NCI-H1092 (cell line): ENCODE measurements around the gene LRRC17.

ENCODE experiments used
- DNase-seq: peaks from one replicate; lab custom pipeline; 2025; lab: John Stamatoyannopoulos, UW

LRRC17 gene, protein sequence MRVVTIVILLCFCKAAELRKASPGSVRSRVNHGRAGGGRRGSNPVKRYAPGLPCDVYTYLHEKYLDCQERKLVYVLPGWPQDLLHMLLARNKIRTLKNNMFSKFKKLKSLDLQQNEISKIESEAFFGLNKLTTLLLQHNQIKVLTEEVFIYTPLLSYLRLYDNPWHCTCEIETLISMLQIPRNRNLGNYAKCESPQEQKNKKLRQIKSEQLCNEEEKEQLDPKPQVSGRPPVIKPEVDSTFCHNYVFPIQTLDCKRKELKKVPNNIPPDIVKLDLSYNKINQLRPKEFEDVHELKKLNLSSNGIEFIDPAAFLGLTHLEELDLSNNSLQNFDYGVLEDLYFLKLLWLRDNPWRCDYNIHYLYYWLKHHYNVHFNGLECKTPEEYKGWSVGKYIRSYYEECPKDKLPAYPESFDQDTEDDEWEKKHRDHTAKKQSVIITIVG

DNA sequence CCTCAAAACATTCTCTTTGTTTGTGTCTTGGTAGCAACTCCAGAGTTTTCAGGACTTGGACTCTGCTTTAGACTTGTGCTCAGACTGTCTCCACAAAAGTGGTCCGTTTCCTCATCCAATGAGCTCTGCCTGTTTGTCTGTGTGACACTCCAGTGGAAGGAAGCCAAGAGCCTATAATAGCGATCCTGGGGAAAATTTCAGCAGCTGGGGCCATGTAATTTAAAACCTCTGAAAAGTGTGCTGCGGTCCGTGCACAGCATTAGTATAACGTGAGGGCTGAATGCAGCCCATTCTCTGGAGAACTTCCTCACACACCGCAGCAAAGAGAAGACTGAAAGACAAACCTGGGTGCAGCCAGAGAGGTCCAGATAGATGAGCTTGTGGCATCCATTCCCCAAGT lies at the start of gene LRRC17:
Gene LRRC17, plus strand, starts transcription at position 259 of the 400 bp plus-strand sequence. CDS start 20,914 bp downstream, outside the sequence.
- peak; percentile 91 for DNase-seq

DNA sequence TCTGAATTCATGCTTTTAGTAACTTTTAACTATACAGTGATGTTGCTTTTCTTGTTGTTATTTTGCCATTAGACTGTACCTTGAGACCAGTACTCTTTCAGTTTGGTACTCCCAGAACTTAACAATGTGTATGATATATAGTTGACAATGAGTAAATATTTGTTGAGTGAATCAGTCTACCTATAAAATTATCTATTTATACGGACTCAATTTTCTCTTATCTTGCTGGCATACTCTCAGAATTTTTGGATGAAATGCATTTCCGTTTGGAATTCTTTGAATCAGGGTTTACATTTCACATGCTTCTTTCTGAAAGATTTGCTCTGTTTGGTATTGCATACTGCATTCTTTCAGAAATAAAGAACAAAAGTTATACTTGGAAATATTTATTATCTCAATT lies 47.8 kb upstream of the LRRC17 start:
- no peak for DNase-seq

DNA sequence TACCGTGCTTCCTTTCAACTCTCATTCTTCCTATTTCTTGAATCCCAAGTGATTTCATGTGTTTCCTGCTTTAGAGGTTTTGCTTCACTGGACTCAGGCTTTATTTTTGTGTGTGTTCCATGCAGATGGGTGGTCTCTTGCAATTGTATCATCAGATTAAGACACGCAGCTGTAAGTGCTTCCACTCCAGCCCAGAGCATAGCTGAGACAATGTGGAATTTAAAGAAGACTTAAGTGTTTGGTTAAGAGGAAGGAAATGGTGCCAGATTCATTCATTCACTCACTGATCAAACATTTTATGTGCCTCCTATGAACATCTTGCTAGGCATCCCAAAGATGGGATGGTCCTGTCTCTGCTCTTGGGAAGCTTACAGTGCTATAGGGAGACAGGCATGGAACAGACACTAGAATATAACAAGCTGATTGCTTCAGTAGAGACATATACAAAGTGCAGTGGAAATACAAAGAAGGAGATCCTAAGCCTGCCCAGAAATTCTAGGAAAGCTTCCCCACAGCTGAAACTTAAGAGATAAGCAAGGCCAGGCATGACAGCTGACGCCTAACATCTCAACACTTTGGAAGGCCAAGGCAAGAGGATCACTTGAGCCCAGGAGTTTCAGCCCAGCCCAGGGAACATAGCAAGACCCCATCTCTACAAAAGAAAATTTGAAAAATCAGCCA lies 46.1 kb upstream of the LRRC17 start:
- DNase-seq: no peak

DNA sequence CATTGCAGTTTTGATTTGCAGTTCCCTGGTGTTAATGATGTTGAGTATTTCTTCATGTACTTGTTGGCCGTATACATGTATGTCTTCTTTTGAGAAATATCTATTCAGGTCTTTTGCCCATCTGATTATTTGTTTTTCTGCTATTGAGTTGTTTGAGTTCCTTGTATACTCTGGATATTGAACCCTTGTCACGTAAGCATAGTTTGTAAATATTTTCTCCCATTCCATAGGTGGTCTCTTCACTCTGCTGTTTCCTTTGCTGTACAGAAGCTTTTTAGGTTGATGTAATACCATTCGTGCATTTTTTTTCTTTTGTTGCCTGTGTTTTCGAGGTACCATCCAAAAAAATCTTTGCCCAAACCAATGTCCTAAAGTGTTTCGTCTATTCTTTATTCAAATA lies 43.6 kb upstream of the LRRC17 start:
- no peak for DNase-seq

DNA sequence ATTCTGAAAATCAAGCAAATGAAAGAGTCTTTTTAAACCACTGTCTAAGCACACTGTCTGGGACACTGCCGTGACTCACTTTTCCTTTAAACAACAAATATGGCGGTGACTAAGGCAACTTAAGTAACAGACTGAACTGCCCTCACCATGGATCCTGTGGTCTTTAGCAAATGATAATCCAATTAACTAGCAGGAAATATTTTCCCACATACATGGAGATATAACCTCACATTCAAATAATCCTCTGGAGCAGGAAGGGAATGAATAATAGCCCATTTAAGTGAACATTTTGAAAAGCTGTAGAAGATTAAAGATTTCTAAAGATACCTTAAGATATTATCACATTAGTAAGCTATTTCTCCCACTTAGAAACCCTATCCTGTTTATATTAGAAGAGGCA lies 40.3 kb upstream of the LRRC17 start:
- no peak for DNase-seq

DNA sequence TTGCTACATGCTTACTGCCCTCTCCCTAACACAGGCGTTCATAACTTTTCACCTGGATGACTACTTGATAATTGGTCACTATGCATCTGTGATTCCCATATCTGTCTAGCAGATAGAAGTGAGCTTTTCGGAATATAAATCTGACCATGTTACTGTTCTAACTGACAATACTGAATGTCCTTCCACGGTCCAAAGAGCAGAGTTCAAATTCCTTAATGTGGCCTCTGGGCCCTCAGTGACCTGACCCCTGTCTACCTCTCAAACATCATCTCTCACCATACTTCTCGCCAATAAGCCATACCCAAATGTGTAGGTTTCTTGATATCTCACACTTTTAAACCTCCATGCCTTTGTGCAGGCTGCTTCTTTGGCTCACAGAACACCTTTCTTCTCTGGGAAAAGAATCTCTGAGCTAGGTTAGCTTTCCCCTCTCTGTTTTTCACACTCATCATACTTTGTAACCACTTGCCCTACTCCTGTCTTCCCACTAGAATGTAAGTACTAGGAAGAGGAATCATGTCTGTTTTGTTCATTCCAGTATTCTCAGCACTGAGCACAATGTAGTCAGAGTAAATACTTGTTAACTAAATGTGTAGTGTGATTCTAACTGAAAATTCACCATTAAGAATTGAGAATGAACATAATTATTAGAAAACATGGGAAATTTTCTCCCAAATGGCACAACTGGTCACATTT lies 39.2 kb upstream of the LRRC17 start:
- DNase-seq: no peak

DNA sequence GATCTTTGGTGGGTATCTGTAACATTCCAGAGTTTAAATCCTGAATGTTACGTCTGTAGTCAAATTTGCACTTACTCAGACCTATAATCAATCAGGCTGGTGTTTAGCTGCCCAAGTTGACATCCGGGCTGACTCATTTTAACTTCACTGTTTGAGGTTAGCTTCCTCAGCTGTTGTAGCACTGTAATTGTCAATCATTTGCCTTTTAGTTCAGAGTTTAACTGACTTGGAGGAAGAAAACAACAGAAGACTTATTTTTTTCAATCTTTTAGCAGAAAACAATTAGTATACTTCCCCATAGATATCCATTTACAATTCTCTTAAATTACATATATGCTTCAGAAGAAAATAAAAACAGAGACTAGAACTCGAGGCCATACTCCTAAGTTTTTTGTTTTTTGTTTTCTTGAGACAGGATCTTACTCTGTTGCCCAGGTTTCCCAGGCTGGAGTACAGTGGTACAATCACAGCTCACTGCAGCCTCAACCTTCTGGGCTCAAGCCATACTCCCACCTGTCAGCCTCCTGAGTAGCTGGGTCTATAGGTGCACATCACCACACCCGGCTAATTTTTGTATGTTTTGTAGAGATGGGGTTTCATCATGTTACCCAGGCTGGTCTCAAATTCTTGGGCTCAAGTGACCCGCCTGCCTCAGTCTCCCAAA lies 38.5 kb upstream of the LRRC17 start:
- DNase-seq: no peak

DNA sequence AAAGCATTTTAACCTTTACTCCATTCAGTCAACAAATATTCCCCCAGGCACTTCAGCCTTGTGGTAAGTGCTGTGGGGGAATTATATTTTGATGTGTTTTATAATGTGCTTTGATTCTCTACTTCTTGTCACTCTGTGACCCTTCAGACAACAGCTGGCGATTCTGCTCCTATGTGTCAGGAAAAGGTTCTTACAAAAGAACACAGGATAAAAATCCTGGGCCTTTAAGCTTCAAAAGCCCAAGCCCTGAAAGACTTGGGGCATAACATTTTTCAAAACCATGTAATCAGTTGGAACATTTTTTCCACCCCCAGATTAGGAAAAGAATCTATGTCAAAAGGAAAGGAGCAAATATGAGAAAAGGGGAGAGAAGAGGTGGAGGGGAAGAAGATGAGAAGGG lies 37.8 kb upstream of the LRRC17 start:
- DNase-seq: no peak

DNA sequence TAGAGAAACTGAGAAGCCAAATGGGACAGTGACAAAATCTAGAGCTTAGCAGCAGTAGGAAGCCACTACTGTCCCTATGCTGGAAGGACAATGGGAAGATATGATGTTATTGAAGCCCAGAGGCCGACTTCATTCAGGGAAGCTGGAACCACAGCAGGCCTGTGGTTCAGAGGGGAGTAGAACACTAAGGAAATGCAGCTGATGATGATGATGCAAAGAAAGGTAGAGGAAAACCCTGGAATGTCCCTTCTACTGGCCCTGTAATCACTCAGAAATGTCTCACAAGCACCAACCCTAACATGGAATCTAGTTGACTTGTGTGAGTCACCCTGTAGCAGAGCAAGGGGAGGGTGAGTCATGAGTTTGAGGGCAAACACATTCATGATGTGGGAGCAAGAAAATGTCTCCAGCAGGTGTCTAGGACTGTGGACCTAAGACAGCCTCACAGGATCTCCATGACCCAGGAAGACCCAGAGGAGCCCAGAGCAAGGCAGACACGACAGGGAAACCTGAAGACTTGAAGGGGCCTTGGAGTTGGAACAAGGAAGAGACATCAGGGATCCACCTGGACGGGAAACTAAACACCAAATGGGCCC lies 37.0 kb upstream of the LRRC17 start:
- no peak for DNase-seq

DNA sequence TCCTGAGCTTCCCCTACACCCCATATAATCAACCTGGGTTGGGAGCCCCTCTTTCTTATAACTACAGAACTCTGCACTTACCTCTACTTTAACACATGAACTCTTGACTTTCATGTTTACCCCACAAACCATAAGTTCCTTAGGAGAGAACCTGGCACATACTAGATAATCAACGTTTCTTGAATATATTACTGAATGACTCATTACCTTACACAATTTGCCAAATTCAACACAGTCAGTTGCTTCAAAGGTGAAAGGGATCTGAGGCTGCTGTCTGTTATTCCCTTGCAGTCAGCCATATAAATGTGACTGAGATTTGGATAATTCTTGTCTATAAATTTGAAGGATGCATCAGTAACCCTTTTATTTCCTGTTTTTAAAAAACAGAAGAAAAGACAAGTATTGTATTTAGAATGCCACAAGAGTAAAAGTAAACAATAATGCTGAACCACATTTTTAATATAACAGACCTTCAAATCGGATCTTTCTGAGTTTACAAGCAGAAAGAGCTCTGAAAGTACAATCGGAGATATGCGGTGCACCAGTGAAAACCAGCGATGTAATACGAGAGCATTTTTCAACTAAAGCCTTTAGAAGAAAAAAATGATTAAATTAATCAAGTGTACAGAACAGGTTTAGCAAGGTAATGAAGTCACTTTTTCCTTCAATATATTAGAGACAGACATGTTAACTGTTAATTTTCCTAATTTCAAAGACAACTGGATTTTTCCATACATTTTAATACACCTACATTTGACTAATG lies 29.5 kb upstream of the LRRC17 start:
- DNase-seq: no peak

DNA sequence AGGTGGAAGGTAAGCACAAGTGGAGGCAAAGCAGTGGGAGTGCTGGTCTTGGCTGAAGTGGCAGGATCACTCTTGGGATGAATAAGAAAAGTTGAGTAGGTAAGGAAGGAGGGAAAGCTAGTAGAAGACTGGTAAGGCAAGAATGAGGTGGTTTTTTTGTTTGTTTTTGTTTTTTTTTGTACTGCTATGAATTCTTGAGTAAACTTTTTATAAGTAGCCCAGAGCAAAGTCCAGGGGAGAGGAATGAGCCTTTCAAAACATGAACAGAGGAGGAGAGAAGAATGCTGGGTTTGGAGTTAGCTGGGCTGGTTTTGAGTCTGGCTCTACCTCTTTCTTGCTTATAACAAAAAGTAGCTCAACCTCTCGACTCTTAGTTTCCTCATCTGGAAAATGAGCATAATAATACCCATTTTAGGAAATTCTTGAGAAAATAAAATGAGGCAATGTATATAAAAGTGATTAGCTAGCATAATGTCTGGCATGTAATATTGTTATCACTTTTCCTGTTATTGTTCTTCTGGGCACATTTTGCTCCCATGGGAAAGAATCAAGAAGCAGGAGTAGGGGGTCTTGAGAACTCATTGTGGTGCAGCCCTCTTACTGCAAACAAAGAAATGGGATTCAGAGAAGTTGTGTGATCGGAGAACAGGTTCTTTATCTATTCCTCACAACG lies 24.1 kb upstream of the LRRC17 start:
- no peak for DNase-seq

DNA sequence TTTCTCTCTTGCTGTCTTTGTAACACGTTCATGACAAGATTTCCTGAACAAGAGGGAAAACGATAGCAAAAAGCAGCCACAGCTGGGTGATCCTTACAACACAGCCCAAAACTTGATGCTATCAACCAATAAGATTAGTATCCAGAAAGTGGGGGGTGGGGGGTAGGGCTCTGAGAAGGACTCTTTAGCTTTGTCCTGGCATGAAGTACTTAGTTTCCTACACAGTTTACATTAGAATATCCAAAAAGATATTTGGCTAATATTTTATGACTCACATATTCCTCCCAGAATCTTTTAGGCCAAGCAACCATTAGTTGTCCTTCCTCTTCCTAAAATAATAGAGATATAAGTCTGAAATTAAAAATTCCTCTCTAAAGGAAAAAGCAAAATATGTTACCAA lies 22.9 kb upstream of the LRRC17 start:
- no peak for DNase-seq

DNA sequence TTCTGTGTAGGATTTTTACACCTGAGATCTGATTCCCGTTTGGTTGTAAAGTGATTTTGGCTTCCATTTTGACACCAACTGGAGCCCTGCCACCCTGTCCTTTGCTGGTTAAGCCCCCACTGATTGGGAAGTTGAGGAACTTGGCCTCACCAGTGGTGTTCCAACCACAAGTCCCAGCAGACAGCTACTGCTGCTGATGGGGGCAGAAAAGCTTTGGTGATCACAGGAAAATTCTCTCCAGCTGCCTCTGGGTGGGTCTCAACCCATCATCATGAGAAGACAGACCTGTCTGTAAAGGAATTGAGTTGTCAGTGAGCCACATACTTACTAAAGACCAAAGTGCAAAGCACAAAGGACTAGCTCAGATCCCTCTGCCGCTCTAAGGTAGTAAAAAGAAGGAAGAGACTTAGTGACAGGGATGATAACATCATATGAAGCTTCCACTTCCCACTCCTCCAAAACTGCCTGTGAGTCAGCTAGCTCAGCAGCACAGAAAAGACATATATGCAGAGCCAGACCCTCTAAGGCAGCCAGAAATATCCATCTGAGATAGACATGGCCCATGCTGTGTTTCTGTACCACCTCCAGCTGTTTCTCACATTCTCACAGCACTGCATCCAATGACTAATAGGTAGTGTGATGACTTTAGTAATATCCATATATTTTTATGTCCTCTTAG lies 22.4 kb upstream of the LRRC17 start:
- DNase-seq: no peak

DNA sequence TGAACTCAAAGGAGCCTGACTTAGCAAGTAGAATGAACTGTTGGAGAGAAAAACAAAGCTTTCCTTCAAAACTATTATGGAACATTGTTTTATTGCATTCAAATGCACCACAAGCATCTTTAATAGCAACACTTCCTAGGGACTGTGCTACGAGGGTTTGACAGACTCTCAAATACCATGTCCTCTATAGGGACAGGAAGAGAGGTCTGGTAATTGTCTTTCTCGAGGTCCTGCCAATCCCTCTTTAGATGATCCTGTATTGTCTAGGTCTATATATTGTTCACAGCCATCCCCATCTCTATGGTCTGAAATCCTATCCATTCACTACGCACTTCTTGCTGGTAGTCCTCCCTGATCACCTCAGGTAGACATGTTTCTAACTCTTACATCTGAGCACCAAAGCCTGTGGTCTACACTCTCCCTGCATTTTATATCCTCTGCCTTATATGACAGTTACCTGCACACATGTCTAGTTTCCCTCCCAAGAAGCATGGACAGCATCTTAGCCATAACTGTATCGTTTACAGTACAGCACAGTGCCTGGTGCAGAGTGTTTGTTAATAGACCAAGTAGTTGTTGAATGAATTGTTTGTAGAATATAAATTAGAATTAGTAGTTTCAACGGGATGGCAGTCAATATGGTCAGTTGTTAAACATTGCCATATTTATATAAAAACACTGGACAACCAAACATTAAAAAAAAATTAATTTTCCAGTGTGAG lies 21.7 kb upstream of the LRRC17 start:
- DNase-seq: no peak

DNA sequence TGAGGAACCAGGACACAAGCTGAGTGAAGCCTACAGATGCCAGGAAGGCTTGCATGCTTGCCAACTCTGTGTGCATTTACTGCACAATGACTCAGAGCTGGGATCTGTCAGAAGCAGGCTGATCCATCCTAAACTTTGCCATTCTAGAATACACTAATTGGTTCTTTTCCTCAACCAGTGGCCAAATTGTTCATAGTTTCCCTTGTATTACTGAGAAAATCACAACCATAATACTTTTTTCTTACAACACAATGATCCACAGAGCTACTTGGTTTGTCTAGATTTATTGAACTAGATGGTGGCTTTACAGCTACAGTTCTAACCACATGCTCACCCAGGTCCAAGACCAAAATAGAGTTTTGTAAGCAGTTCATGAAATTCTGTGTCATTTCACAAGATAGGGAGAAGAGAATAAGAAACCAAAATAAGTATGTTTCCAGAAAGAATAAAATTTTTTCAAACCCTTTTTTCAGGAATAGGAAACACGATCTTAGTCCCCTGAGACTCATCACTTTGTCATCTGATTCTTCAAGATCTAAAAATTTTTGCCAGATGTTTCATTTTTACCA lies 21.0 kb upstream of the LRRC17 start:
- no peak for DNase-seq

DNA sequence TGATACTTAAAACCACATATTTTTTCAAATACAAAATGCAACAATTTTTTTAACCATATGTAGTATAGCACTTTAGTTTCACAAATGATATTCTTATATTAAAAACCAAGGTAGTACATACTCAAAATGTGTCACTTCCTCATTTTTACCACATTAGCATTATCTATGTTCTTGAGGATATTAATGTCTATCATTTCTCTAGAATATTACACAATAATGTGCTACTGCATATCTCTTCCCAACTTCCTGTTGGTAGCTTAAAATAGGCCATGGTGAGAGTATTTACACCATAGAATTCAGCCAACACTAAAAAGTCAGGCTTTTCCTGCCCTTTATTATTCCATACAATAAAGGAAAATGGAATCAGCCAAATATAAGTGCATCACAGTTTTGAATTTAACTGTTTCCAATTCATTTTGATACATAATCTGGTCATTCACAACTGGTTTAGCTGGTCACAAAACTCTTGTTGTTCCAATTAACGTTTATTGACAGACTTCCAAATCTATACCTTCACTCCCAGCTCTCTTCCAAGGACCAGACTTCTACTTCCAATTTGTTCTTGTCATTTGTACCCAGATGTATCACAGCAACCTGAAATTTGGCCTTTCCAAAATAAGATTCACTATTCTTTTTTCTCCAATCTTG lies 20.0 kb upstream of the LRRC17 start:
- DNase-seq: no peak

DNA sequence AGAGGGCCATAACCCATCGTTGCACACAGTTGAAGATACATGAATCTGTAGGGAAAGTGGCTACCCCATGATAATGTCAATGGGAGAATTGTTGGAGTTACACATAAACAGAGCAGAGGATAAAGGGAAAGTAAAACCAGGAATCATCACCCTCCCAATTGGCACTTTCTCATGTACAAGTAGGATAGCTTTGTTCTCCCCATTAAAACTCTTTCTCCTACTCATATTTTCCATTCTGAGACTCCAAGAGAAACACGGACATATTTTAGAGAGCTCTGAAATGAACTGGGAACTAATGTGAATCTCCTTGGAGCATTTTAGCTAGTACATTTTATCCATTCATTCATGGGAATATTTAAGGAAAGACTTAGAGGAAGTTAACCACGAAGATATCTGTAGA lies 17.2 kb upstream of the LRRC17 start:
- DNase-seq: no peak

DNA sequence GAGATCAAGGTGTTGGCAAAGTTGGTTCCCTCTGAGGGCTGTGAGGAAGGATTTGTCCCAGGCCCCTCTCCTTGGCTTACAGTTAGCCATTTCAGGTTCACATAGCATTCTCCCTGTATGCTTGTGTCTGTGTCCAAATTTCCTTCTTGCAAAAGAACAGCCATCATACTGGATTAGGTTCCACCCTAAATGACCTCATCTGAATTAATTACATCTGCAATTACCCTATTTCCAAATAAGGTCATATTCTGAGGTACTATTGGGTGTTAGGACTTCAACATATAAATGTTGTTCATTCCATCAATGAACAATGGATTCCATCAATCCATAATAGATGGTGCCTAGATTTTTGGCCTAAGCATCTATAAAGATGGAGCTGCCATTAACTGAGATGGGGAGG lies 16.2 kb upstream of the LRRC17 start:
- no peak for DNase-seq

DNA sequence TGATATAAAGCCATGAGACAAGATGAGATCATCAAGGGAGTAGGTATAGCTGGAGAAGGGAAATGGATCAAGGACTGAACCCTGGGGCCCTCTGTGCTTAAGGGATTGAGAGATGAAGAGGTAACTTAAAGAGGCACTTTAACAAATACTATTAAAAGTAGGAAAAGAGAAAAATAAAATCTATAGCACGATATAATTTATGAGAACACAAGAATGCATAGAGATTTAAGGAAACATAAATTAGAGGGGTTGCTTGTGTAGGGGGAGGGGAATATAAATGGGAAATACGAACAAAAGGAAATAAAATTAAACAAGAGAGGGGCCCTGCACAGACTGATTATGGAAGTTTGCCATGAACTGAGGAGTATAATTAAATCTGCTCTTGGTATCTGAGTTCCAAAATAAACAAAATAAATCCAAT lies 15.6 kb upstream of the LRRC17 start:
- no peak for DNase-seq
